Measurements from ENCODE around the gene TEDDM1.

GRCh38 chr1:182392050-182393028 is 8.1 kb downstream of the TEDDM1 start:
- TF ChIP-seq CTCF (IDR thresholded peaks at IDR 0.05) (no peak), GABPA (IDR thresholded peaks at IDR 0.05; ENCODE audit: low read depth) (no peak), RAD21 (IDR thresholded peaks at IDR 0.05; ENCODE audit: low read length) (no peak), FOXM1 (IDR thresholded peaks at IDR 0.05; ENCODE audit: low read depth) (no peak), MAX (IDR thresholded peaks at IDR 0.05; ENCODE audit: low read depth) (no peak; the same call in 1 of the 2 replicates), NRF1 (IDR thresholded peaks at IDR 0.05; ENCODE audit: low read depth, low read length) (no peak)
